Measurements from ENCODE around the gene SORCS2. TPM values are rescaled to one million over a fixed set of nuclear protein-coding genes. Genes with fewer than 3 reads are reported as not detected.
"Not testable (repeated sequence)": the region's sequence is repeated elsewhere in the genome, so short reads cannot be mapped to it uniquely, and the experiment has no call there.

The SORCS2 gene
- total RNA-seq, 2 experiments from 2014 or later: 0.07 to 0.15 TPM

- no peaks in the 10 kb centered on the region for H3K36me3 Mint-ChIP-seq (ENCODE audit: low read depth)
- H3K27ac Mint-ChIP-seq: no peak overlapping the region
- CTCF ChIA-PET: no interaction called here
- H3K27me3 Mint-ChIP-seq (ENCODE audit: low read depth): peaks cover 13% of the 10 kb centered on the region
- peak; percentile 1 for DNase-seq
- H3K4me3 Mint-ChIP-seq: no peak overlapping the region
- no peaks in the 10 kb centered on the region for H3K4me1 Mint-ChIP-seq (ENCODE audit: low read depth)
- no peaks in the 10 kb centered on the region for H3K9me3 Mint-ChIP-seq
- intact Hi-C loops (cut with micrococcal nuclease): no loop called here
Observed at GRCh38 chr4:7154351-7154981, 37.9 kb upstream of the SORCS2 start.

GRCh38 chr4:7155590-7156071 lies 36.7 kb upstream of the SORCS2 start:
- CTCF ChIA-PET: no interaction called here

GRCh38 chr4:7156328-7156727 lies 36.0 kb upstream of the SORCS2 start:
- no peak for DNase-seq
- H3K27ac Mint-ChIP-seq: no peak overlapping the region
- no peaks in the 10 kb centered on the region for H3K9me3 Mint-ChIP-seq
- H3K36me3 Mint-ChIP-seq (ENCODE audit: low read depth): no peaks in the 10 kb centered on the region
- no peak overlapping the region for H3K4me3 Mint-ChIP-seq
- intact Hi-C loops (cut with micrococcal nuclease): no loop called here
- H3K4me1 Mint-ChIP-seq (ENCODE audit: low read depth): no peaks in the 10 kb centered on the region
- CTCF ChIA-PET: no interaction called here
- H3K27me3 Mint-ChIP-seq (ENCODE audit: low read depth): peaks cover 13% of the 10 kb centered on the region

More at GRCh38 chr4:7155590-7156071, 36.7 kb upstream of the SORCS2 start:
- intact Hi-C loops (cut with micrococcal nuclease): no loop called here
- H3K4me1 Mint-ChIP-seq (ENCODE audit: low read depth): no peaks in the 10 kb centered on the region
- no peaks in the 10 kb centered on the region for H3K36me3 Mint-ChIP-seq (ENCODE audit: low read depth)
- DNase-seq: no peak
- H3K9me3 Mint-ChIP-seq: no peaks in the 10 kb centered on the region
- H3K27me3 Mint-ChIP-seq (ENCODE audit: low read depth): peaks cover 13% of the 10 kb centered on the region
- H3K4me3 Mint-ChIP-seq: no peak overlapping the region
- no peak overlapping the region for H3K27ac Mint-ChIP-seq

- CTCF ChIA-PET: no interaction called here
- Mint-ChIP-seq H3K36me3 (ENCODE audit: low read depth) (no peaks in the 10 kb centered on the region), H3K9me3 (no peaks in the 10 kb centered on the region), H3K27ac (no peak overlapping the region), H3K4me1 (ENCODE audit: low read depth) (no peaks in the 10 kb centered on the region), H3K27me3 (ENCODE audit: low read depth) (peaks cover 13% of the 10 kb centered on the region), H3K4me3 (no peak overlapping the region)
- peak; percentile 2 for DNase-seq
- intact Hi-C loops (cut with micrococcal nuclease): no loop called here
Observed at GRCh38 chr4:7156761-7157488, 35.4 kb upstream of the SORCS2 start.

- H3K4me1 Mint-ChIP-seq (ENCODE audit: low read depth): no peaks in the 10 kb centered on the region
- H3K36me3 Mint-ChIP-seq (ENCODE audit: low read depth): no peaks in the 10 kb centered on the region
- no peak overlapping the region for H3K27ac Mint-ChIP-seq
- DNase-seq: no peak
- H3K9me3 Mint-ChIP-seq: no peaks in the 10 kb centered on the region
- H3K4me3 Mint-ChIP-seq: no peak overlapping the region
- CTCF ChIA-PET: interaction anchor here (0.6 kb wide), 1 partner anchor 44 kb away, joined by 3 read pairs; no protein-coding TSS in a partner anchor
- peaks cover 13% of the 10 kb centered on the region for H3K27me3 Mint-ChIP-seq (ENCODE audit: low read depth)
- intact Hi-C loops (cut with micrococcal nuclease): no loop called here
Observed at GRCh38 chr4:7157666-7158065, 34.7 kb upstream of the SORCS2 start.

GRCh38 chr4:7158081-7158750 lies 34.1 kb upstream of the SORCS2 start:
- H3K9me3 Mint-ChIP-seq: no peaks in the 10 kb centered on the region
- intact Hi-C loops (cut with micrococcal nuclease): no loop called here
- peaks cover 13% of the 10 kb centered on the region for H3K27me3 Mint-ChIP-seq (ENCODE audit: low read depth)
- H3K27ac Mint-ChIP-seq: no peak overlapping the region
- no peaks in the 10 kb centered on the region for H3K4me1 Mint-ChIP-seq (ENCODE audit: low read depth)
- no peak for DNase-seq
- CTCF ChIA-PET: interaction anchor here (0.6 kb wide), 1 partner anchor 44 kb away, joined by 3 read pairs; no protein-coding TSS in a partner anchor
- no peaks in the 10 kb centered on the region for H3K36me3 Mint-ChIP-seq (ENCODE audit: low read depth)
- no peak overlapping the region for H3K4me3 Mint-ChIP-seq

GRCh38 chr4:7158991-7159390 lies 33.3 kb upstream of the SORCS2 start:
- H3K9me3 Mint-ChIP-seq: no peaks in the 10 kb centered on the region
- no peaks in the 10 kb centered on the region for H3K36me3 Mint-ChIP-seq (ENCODE audit: low read depth)
- CTCF ChIA-PET: no interaction called here
- no peak overlapping the region for H3K4me3 Mint-ChIP-seq
- no peak for DNase-seq
- peaks cover 13% of the 10 kb centered on the region for H3K27me3 Mint-ChIP-seq (ENCODE audit: low read depth)
- H3K27ac Mint-ChIP-seq: no peak overlapping the region
- no peaks in the 10 kb centered on the region for H3K4me1 Mint-ChIP-seq (ENCODE audit: low read depth)
- intact Hi-C loops (cut with micrococcal nuclease): no loop called here

GRCh38 chr4:7159923-7160322 lies 32.4 kb upstream of the SORCS2 start:
- DNase-seq: no peak
- CTCF ChIA-PET: no interaction called here
- Mint-ChIP-seq H3K27me3 (ENCODE audit: low read depth) (peaks cover 11% of the 10 kb centered on the region), H3K27ac (no peak overlapping the region), H3K4me3 (no peak overlapping the region), H3K4me1 (ENCODE audit: low read depth) (no peaks in the 10 kb centered on the region), H3K9me3 (no peaks in the 10 kb centered on the region), H3K36me3 (ENCODE audit: low read depth) (no peaks in the 10 kb centered on the region)
- intact Hi-C loops (cut with micrococcal nuclease): no loop called here

GRCh38 chr4:7160439-7160838 lies 31.9 kb upstream of the SORCS2 start:
- Mint-ChIP-seq H3K27ac (no peak overlapping the region), H3K27me3 (ENCODE audit: low read depth) (peaks cover 10% of the 10 kb centered on the region), H3K9me3 (no peaks in the 10 kb centered on the region), H3K36me3 (ENCODE audit: low read depth) (no peaks in the 10 kb centered on the region), H3K4me1 (ENCODE audit: low read depth) (no peaks in the 10 kb centered on the region), H3K4me3 (no peak overlapping the region)
- intact Hi-C loops (cut with micrococcal nuclease): no loop called here
- CTCF ChIA-PET: no interaction called here
- DNase-seq: no peak

GRCh38 chr4:7160951-7161440 lies 31.3 kb upstream of the SORCS2 start:
- Mint-ChIP-seq H3K4me3 (no peak overlapping the region), H3K27ac (no peak overlapping the region)
- CTCF ChIA-PET: interaction anchor here (0.5 kb wide), 1 partner anchor 335 kb away, joined by 5 read pairs; no protein-coding TSS in a partner anchor

GRCh38 chr4:7161721-7162214 lies 30.6 kb upstream of the SORCS2 start:
- H3K9me3 Mint-ChIP-seq: no peaks in the 10 kb centered on the region
- H3K4me1 Mint-ChIP-seq (ENCODE audit: low read depth): no peaks in the 10 kb centered on the region
- no peak for DNase-seq
- no peak overlapping the region for H3K27ac Mint-ChIP-seq
- intact Hi-C loops (cut with micrococcal nuclease): no loop called here
- H3K27me3 Mint-ChIP-seq (ENCODE audit: low read depth): peaks cover 4% of the 10 kb centered on the region
- H3K36me3 Mint-ChIP-seq (ENCODE audit: low read depth): no peaks in the 10 kb centered on the region
- CTCF ChIA-PET: no interaction called here
- H3K4me3 Mint-ChIP-seq: no peak overlapping the region

More at GRCh38 chr4:7160951-7161440, 31.3 kb upstream of the SORCS2 start:
- no peaks in the 10 kb centered on the region for H3K4me1 Mint-ChIP-seq (ENCODE audit: low read depth)
- intact Hi-C loops (cut with micrococcal nuclease): no loop called here
- peaks cover 10% of the 10 kb centered on the region for H3K27me3 Mint-ChIP-seq (ENCODE audit: low read depth)
- no peak for DNase-seq
- H3K36me3 Mint-ChIP-seq (ENCODE audit: low read depth): no peaks in the 10 kb centered on the region
- no peaks in the 10 kb centered on the region for H3K9me3 Mint-ChIP-seq

GRCh38 chr4:7165056-7165873 lies 27.1 kb upstream of the SORCS2 start:
- H3K36me3 Mint-ChIP-seq (ENCODE audit: low read depth); H3K4me3 Mint-ChIP-seq; CTCF ChIA-PET; H3K27ac Mint-ChIP-seq; DNase-seq; H3K27me3 Mint-ChIP-seq (ENCODE audit: low read depth); H3K9me3 Mint-ChIP-seq; H3K4me1 Mint-ChIP-seq (ENCODE audit: low read depth); intact Hi-C loops (cut with micrococcal nuclease): not testable (repeated sequence)
